Muscle of leg (tissue), 11 donors: ENCODE results near the gene PMPCA. TPM values are rescaled to one million over a fixed set of nuclear protein-coding genes. Genes with fewer than 3 reads are reported as not detected.

Experiments
- DNase-seq: peaks from one replicate; pipeline ENCODE4 v3.0.0; 2013
- H3K27ac ChIP-seq: one replicate; pipeline ENCODE4 v1.5.1; 2013; ENCODE audit warnings: mild to moderate bottlenecking, low read length, control low read depth
- H3K27me3 ChIP-seq: one replicate; pipeline ENCODE4 v1.6.1; 2013; ENCODE audit warnings: low read length; ENCODE audit not compliant: control insufficient read depth, insufficient read depth
- H3K36me3 ChIP-seq: one replicate; pipeline ENCODE4 v1.6.1; 2013; ENCODE audit warnings: low read length; ENCODE audit not compliant: control insufficient read depth, insufficient read depth
- H3K4me1 ChIP-seq: one replicate; pipeline ENCODE4 v1.6.1; 2013; ENCODE audit warnings: low read length; ENCODE audit not compliant: control insufficient read depth, insufficient read depth
- H3K4me3 ChIP-seq: one replicate; pipeline ENCODE4 v1.5.1; 2013; ENCODE audit warnings: low read length, control low read depth
- H3K9me3 ChIP-seq: replicated peaks from 2 replicates; pipeline ENCODE4 v1.6.1; 2013; ENCODE audit warnings: low read depth, low read length; ENCODE audit not compliant: control insufficient read depth
- WGBS: methylation state at CpG from one replicate; pipeline ENCODE4 v1.1.5; 2013; ENCODE audit warnings: missing lambda C conversion rate; ENCODE audit not compliant: insufficient coverage; 5-methylcytosine and 5-hydroxymethylcytosine counted together
- polyA plus RNA-seq, 8 donors: library from polyadenylated mRNA; unstranded; fragments of 120-200 nt; gene quantifications; one replicate each; pipeline versions ENCODE4 v1.2.1 to v1.2.3, GENCODE V29; 2013; ENCODE audit warnings: inconsistent platforms in 1 of 8, low replicate concordance in 1 of 8; ENCODE audit not compliant: insufficient read length in 8 of 8, insufficient read depth in 1 of 8
- total RNA-seq: library from RNA; stranded (reverse); fragments of 120-200 nt; gene quantifications from one replicate; pipeline ENCODE4 v1.2.4, GENCODE V29; 2013

Gene PMPCA
- total and polyA plus RNA-seq, 9 donors, result 24.6 to 49.9 (median 40.4) TPM

- Histone ChIP-seq H3K4me1 (peaks cover 5% of the 10 kb centered on the region), H3K27ac (no peak overlapping the region), H3K36me3 (peaks cover 79% of the 10 kb centered on the region), H3K27me3 (no peaks in the 10 kb centered on the region), H3K4me3 (no peak overlapping the region), H3K9me3 (no peaks in the 10 kb centered on the region)
- WGBS, result 92% methylated on average over 3 of the region's 7 CpGs
- no peak for DNase-seq
These were observed 33.2 kb downstream of the PMPCA start for GRCh38 chr9:136443687-136444086.

DNA sequence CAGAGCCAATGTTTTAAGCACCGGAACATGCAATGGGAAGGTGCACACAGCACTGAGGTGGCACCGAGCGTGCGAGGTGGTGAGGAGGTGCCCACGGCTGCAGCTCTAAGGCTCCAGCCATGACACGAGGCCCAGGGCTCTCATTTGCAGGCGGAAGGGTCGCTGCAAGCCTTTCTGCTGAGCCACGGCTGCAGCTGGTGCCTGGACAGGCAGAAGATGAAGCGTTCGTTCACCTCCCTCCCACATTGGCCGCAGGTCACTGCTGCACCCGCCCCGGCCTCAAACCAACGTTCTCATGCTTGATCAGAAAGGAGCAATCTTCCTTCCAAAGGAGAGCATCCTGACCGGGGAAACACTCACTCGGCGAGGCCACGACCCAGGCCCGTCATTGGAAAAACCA lies 33.6 kb downstream of the PMPCA start:
- Histone ChIP-seq H3K9me3 (no peaks in the 10 kb centered on the region), H3K4me1 (peaks cover 5% of the 10 kb centered on the region), H3K27ac (no peak overlapping the region), H3K4me3 (no peak overlapping the region), H3K27me3 (no peaks in the 10 kb centered on the region), H3K36me3 (peaks cover 83% of the 10 kb centered on the region)
- 95% methylated on average over 20 of the region's 20 CpGs for WGBS
- no peak for DNase-seq

- H3K4me3 ChIP-seq, result no peak overlapping the region
- no peaks in the 10 kb centered on the region for H3K27me3 ChIP-seq
- DNase-seq, result no peak
- H3K4me1 ChIP-seq, result no peaks in the 10 kb centered on the region
- H3K36me3 ChIP-seq, result peaks cover 95% of the 10 kb centered on the region
- 94% methylated on average over 2 of the region's 7 CpGs for WGBS
- no peak overlapping the region for H3K27ac ChIP-seq
- no peaks in the 10 kb centered on the region for H3K9me3 ChIP-seq
These were observed 35.3 kb downstream of the PMPCA start for GRCh38 chr9:136445799-136446198.

GRCh38 chr9:136447173-136447778 lies 36.8 kb downstream of the PMPCA start:
- WGBS, result 93% methylated on average over 25 of the region's 27 CpGs
- H3K36me3 ChIP-seq, result peaks cover 92% of the 10 kb centered on the region

DNA sequence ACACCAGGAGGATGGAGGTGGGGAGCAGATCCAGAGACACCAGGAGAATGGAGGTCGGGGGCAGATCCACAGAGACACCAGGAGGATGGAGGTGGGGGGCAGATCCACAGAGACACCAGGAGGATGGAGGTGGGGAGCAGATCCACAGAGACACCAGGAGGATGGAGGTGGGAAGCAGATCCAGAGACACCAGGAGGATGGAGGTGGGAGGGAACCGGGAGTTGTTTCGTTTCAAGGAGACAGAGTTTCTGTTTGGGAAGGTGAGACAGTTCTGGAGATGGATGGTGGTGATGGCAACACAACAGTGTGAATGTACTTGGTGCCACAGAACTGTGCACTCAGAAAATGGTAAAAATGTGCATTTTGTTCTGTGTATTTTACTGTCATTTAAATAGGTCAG lies 38.2 kb downstream of the PMPCA start:
- WGBS, result 93% methylated on average over 3 of the region's 3 CpGs

More at GRCh38 chr9:136447173-136447778, 36.8 kb downstream of the PMPCA start:
- Histone ChIP-seq H3K9me3 (no peaks in the 10 kb centered on the region), H3K27ac (no peak overlapping the region), H3K4me1 (no peaks in the 10 kb centered on the region), H3K4me3 (no peak overlapping the region), H3K27me3 (no peaks in the 10 kb centered on the region)
- no peak for DNase-seq

GRCh38 chr9:136451221-136451877 lies 40.9 kb downstream of the PMPCA start:
- no peak for DNase-seq
- Histone ChIP-seq H3K4me1 (no peaks in the 10 kb centered on the region), H3K4me3 (no peak overlapping the region), H3K27me3 (no peaks in the 10 kb centered on the region), H3K9me3 (no peaks in the 10 kb centered on the region), H3K36me3 (peaks cover 87% of the 10 kb centered on the region), H3K27ac (no peak overlapping the region)
- 85% methylated on average over 19 of the region's 26 CpGs for WGBS

More for the DNA sequence above, 38.2 kb downstream of the PMPCA start:
- no peaks in the 10 kb centered on the region for H3K4me1 ChIP-seq
- no peaks in the 10 kb centered on the region for H3K27me3 ChIP-seq
- DNase-seq, result no peak
- H3K9me3 ChIP-seq, result no peaks in the 10 kb centered on the region
- no peak overlapping the region for H3K27ac ChIP-seq
- peaks cover 84% of the 10 kb centered on the region for H3K36me3 ChIP-seq
- H3K4me3 ChIP-seq, result no peak overlapping the region

DNA sequence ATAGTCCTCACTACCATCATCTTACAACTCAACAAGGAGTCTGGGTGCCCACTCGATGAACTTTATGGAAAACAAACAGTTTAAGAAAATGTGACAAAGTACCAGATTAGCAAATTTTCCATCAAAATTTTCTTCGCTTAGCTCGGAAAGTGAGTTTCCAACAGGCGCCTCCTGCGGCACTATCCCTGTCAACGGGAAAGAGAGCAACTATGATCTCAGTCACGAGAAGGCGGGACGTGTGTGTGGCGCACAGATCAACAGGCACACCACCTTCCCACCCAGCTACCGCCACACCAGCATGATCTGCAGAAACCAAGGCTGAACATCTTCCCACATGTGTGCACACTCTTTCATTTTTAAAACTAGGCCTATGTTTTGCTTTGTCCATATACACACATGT lies 42.9 kb downstream of the PMPCA start:
- Histone ChIP-seq H3K9me3 (no peaks in the 10 kb centered on the region), H3K36me3 (peaks cover 83% of the 10 kb centered on the region), H3K27me3 (no peaks in the 10 kb centered on the region), H3K4me3 (no peak overlapping the region), H3K4me1 (no peaks in the 10 kb centered on the region), H3K27ac (no peak overlapping the region)
- WGBS, result 84% methylated on average over 11 of the region's 11 CpGs
- DNase-seq, result no peak

GRCh38 chr9:136454026-136454796 lies 43.8 kb downstream of the PMPCA start:
- Histone ChIP-seq H3K36me3 (peaks cover 83% of the 10 kb centered on the region), H3K9me3 (no peaks in the 10 kb centered on the region), H3K4me3 (no peak overlapping the region), H3K27me3 (no peaks in the 10 kb centered on the region), H3K4me1 (no peaks in the 10 kb centered on the region), H3K27ac (no peak overlapping the region)
- DNase-seq, result no peak
- WGBS, result 88% methylated on average over 20 of the region's 25 CpGs

DNA sequence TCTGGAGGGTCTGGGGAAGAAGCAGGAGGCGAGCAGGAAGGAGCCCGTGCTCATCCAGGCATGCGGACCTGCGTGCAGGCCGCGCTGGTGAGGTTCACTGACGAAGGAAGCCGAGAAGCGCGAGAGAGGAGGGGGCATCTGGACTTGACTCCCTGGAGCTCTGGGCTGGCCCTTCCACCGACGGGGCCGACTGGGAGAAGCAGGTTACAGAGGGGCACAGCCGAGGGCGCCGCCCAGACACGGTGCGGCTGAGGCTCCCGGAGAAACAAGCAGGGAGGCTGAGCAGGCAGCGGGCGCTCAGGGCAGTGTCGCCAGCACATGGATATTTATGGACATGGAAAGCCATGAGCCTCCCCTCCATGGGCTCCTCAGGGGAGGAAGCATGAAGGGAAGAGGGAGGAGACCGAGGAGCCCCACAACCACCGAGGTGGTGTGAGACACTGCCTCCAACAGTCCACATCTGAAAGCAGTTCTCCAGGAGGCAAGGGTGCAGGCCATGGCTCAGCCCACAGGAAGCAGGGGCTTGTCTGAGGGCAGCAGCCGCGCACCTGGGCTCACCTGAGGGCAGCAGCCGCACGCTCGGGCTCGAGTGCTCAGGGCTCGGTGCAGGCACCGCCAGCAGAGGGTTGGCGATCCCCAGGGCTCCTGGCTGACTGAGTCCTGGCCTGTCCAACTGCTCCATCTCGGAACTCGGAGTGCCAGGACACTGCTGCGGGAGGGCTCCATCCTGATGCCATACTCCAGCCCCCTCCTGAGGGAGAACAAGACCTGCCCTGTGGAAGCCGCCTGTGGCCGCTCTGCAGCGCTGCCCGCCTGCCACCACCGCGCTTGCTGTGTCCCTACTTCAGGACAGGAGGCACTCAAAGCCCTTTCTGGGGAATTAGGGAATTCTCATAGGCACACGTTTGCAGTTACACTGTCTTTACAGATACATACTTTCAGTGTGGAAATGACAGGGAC lies 44.9 kb downstream of the PMPCA start:
- no peak overlapping the region for H3K27ac ChIP-seq
- no peaks in the 10 kb centered on the region for H3K27me3 ChIP-seq
- H3K4me1 ChIP-seq, result no peaks in the 10 kb centered on the region
- WGBS, result 94% methylated on average over 38 of the region's 43 CpGs
- DNase-seq, result no peak
- no peak overlapping the region for H3K4me3 ChIP-seq
- H3K9me3 ChIP-seq, result no peaks in the 10 kb centered on the region
- peaks cover 82% of the 10 kb centered on the region for H3K36me3 ChIP-seq
